IPS-18c (cell line): ENCODE data around the gene ADH1C.
"Not testable (repeated sequence)": the region's sequence is repeated elsewhere in the genome, so short reads cannot be mapped to it uniquely, and the experiment has no call there.

ENCODE experiments used
- H3K4me3 ChIP-seq: 2 replicates; pipeline ENCODE4 v1.7.0; 2013; ENCODE audit warnings: low read depth, mild to moderate bottlenecking, low read length, moderate library complexity; ENCODE audit not compliant: insufficient read depth
- H3K9me3 ChIP-seq: one replicate; pipeline ENCODE4 v1.6.1; 2013; ENCODE audit warnings: mild to moderate bottlenecking, low read length, moderate library complexity; ENCODE audit not compliant: control insufficient read depth, insufficient read depth

Gene ADH1C

DNA sequence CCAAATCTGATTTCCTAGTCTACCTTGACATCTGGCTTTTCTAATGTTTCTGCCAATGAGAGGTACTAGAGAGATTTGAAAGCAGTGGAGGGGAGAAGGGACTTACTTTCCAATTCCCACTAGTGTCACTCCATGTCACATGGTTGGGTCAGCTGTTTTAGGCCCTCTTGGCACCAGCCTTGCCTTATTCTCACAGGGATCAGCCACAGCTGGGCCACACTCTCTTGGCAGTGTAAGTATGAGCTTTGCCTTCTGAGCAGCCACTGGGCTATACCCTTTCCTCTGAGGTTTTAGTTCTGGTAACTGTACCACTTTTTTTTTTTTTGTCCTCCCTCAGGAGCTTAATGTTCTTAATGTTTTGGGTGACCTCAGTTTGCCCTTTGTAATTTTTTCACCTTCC, 10.2 kb upstream of the ADH1C start:
- no peak overlapping the region for H3K4me3 ChIP-seq
- H3K9me3 ChIP-seq: peaks cover 5% of the 10 kb centered on the region

DNA sequence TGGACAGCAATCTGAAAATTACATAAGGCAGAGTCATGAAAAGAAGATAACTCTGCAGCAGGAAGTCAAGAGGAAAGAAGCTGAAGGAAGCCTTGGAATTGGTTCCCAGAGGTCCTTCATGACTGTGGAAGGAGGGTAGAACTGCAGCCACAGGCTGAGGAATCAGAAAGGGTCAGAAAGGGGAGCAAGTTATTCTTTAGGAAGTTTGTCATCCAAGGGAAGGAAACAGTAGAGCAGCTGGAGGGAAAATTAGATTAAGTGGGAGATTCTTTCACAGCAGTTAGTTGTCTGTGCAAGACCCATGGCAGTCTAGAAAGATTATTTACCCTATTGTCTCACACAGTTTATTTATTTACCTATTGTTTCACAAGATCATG, 9.3 kb upstream of the ADH1C start:
- Histone ChIP-seq H3K4me3 (no peak overlapping the region), H3K9me3 (peaks cover 5% of the 10 kb centered on the region)

DNA sequence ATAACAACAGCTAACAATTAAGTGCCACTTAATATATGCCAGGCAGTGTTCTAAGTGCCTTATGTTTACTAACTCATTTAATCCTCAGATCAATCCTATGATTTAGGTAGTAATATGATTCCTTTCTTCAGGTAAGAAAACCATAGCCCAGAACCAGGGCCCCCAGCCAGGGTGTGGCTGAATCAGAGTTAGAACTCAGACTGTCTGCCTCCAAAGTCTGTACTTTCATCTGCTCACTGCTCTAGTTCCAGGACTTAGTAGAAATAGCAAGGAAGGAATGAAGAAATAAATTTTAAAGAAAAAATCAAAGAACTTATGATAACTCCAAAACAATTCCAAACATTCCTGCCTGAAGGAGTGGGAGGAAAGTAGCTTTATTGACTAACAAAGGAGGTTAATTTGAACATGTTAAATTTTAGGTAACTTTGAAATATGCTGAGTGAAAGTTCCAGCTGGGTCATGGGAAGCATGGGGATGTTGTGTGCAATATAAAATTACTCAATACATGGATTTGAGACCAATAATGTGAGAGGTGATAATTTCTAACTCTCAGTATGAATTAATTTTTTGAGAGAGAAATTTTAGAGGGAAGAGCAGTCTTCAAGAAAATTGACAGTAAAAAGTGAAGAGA, 8.8 kb upstream of the ADH1C start:
- Histone ChIP-seq H3K9me3 (peaks cover 5% of the 10 kb centered on the region), H3K4me3 (no peak overlapping the region)

DNA sequence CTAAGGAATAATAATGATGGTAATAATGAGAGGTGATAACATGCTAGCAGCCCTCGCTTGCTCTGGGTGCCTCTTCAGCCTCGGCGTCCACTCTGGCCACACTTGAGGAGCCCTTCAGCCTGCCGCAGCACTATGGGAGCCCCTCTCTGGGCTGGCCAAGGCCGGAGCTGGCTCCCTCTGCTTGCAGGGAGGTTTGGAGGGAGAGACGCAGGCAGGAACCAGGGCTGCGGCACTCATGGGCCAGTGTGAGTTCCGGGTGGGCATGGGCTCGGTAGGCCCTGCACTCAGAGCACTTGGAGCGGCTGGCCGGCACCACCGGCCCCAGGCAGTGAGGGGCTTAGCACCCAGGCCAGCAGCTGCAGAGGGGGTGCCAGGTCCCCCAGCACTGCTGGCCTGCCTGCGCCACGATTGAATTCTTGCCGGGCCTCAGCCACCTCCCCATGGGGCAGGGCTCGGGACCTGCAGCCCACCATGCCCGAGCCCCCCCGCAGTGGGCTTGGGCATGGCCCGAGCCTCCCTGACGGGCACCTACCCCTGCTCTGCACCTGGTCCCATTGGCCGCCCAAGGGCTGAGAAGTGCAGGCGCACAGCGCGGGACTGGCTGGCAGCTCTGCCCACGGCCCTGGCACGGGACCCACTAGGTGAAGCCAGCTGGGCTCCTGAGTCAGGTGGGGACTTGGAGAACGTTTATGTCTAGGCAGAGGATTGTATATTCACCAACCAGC, 7.1 kb upstream of the ADH1C start:
- H3K4me3 ChIP-seq: no peak overlapping the region
- peaks cover 5% of the 10 kb centered on the region for H3K9me3 ChIP-seq

DNA sequence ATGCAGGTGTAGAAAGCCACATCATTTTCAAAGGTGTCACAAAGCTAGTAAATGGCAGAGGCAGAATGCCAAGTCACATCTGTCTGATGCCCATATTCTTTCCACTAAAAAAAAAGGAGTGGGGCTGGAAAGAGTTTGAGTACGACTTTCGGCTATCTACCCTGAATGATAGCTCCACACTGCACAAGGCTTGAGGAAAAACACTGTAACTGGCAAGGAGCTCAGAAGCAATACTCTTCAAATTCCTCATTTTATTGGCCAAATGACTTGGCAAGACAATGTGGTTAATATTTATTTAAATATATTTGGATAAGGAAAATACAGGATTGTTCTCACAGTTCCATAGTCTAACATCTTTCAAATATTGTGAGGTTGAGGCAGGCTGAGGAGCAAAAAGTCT, 5.4 kb upstream of the ADH1C start:
- H3K4me3 ChIP-seq: no peak overlapping the region
- peaks cover 5% of the 10 kb centered on the region for H3K9me3 ChIP-seq

DNA sequence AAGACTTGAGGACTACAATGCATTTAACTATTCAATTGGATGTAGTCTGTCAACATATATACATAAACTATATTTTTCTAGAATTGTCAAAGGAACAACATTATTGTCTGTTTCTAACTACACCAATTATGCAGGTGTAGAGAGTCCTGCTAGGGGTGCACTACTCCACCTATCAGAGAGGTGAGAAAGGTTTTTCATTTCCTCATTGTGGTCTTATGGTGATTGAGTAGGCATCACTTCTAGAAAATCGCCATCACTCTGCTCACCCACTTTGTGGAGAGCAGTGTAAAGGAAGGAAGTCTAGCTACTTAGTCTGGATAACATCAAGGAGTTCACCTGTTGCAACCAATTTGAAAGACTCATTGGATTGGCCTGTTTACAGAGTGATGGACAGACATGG, 4.4 kb upstream of the ADH1C start:
- H3K9me3 ChIP-seq: peaks cover 5% of the 10 kb centered on the region
- no peak overlapping the region for H3K4me3 ChIP-seq

DNA sequence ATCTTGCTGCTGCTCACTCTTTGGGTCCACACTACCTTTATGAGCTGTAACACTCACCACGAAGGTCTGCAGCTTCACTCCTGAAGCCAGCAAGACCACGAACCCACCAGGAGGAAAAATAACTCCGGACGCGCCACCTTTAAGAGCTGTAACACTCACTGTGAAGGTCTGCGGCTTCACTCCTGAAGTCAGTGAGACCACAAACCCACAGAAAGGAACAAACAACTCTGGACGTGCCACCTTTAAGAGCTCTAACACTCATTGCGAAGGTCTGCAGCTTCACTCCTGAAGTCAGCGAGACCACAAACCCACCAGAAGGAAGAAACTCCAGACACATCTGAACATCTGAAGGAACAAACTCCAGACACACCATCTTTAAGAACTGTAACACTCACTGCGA, 3.6 kb upstream of the ADH1C start:
- H3K4me3 ChIP-seq, H3K9me3 ChIP-seq: not testable (repeated sequence)

DNA sequence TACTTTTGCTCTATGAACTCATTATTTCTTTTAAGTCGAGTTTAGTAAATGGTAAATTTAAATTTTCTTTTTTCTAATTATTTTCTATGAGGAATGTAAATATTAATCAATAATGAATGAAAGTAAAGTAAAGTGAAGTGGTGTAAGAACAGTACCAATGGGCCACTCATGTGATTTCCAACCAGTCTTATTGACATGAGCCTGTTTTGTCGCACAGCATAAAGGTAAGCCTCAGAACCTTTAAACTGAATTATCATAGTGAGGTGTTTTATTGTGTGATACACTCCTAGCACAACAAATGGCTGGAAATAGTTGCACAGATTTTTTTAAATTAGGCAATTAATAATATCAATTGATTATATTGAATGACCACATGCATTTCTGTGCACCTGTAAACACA, 1.1 kb downstream of the ADH1C start:
- Histone ChIP-seq H3K4me3 (no peak overlapping the region), H3K9me3 (no peaks in the 10 kb centered on the region)

DNA sequence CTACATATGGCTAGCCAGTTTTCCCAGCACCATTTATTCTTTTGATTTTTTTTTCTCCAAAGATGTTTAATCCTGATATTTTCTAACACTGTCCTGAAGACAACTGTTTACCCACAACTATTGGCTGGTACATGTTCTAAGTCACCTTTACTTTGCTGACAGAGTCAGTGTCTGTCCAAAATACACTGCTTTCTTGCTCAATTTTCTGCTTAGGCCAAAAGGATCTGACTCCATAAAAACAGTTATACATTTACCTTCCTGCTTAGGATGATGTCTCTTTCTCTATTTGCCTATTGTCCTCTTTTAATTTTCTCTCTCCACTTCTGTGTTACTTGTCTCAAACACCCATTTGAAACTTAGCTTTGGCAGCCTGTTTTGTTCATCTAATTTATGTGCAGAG, 3.2 kb downstream of the ADH1C start:
- H3K4me3 ChIP-seq: no peak overlapping the region
- H3K9me3 ChIP-seq: no peaks in the 10 kb centered on the region

DNA sequence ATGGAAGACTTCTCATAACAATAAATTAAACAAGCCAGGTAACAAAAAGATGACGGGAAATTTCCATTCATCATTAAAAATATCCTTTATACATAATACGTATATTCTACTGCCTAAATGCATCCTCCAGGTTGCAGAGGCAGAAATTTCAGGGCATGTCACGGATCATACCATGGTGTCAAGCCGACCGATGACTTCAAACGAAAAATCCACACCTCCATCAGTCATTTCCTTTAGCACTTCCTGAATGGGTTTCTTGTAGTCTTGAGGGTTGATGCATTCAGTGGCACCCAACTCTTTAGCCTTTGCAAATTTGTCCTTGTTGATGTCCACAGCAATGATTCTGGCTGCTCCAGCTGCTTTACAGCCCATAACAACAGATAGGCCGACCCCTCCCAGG, 9.9 kb downstream of the ADH1C start:
- not testable (repeated sequence) for H3K4me3 ChIP-seq, H3K9me3 ChIP-seq

DNA sequence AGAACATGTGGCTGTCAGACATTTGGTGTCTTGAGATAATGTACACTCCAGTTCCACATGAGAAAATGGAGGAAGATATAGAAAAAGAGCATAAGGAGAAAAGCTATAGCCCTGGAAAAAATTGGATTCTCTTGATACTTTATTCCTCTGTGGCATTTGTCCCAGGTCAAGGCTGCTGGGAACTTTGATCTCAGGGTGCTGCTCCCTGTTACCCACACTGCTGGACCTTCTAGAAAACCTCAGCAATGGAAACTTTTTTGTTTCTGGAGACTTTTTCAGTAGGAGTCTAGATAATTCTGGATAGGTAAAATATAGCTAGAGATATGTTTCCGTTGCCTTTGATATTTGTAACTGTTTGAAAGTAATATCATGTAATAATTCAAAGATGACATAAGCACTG, 11.1 kb downstream of the ADH1C start:
- H3K9me3 ChIP-seq: no peaks in the 10 kb centered on the region
- H3K4me3 ChIP-seq: no peak overlapping the region

DNA sequence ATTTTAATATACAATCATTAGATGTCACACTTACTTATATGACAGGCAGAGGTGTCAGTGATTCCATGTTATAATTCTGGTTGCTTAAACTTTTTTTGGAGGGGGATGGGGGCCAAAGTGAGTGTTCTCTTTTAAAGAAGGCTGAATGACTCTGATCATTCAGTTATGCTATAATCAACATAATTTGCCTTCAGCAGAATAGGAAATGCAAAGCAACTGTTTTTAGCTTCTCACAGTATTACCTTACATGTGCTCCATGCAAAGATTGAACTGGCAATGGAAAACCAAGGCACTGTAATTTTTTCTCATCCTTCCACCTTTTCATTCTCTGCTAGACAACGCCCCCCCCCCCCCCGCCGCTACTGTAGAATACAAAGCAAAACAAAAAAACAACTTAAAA, 13.4 kb downstream of the ADH1C start:
- Histone ChIP-seq H3K4me3 (no peak overlapping the region), H3K9me3 (no peaks in the 10 kb centered on the region)

DNA sequence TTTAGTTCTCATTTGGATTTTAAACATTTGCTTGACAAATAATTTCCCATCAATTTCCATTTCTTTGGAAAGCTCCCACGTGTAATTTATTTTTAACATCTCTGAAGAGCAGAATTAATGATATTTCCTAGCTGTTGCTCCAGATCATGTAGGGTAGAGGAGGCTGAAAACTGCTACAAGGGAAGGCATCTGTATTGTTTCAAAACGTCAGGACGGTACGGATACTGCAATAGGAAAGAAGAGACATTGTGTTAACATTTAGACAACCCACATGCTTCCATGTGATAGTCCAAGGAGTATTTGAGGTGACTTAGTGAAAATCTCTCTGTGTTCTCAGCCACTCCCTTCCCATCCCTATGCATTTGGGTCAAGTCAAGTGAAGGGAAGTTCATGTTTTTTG, 16.0 kb downstream of the ADH1C start:
- no peaks in the 10 kb centered on the region for H3K9me3 ChIP-seq

DNA sequence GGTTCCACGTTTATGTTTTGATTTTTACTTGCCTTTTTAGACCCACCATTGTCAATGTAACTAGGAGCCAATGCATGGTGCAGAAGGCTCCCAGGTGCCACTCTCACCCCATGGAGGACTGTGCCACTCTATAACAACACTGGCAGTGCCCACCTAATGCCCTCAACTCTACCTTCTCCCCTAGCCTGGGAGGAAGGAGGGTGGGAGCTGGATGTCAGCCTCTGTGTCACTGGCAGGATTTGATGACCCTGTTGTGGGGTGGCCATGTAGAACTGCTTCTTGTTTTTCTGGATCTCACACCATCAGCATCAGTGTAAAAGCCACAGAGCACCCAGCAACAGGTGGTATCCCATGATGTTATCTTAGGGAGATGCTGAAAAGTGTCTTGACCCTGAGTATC, 17.7 kb downstream of the ADH1C start:
- no peaks in the 10 kb centered on the region for H3K9me3 ChIP-seq

More for the DNA sequence above, 16.0 kb downstream of the ADH1C start:
- no peak overlapping the region for H3K4me3 ChIP-seq

DNA sequence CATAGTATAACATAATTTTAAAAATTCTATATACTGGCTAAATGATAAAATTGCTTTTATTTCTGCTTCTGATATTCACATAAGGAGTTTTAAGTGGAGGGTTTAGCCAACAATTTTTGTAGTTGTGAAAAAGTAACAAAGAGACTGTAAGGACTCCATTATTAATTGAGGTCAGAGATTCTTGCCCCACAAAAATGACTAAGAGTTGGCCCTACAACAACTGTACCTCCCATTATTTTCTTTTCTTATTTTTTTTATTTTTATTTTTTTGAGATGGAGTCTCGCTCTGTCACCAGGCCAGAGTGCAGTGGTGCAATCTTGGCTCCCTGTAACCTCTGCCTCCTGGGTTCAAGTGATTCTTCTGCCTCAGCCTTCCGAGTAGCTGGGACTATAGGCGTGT, 21.9 kb downstream of the ADH1C start:
- Histone ChIP-seq H3K9me3 (no peaks in the 10 kb centered on the region), H3K4me3 (no peak overlapping the region)

More for the DNA sequence above, 17.7 kb downstream of the ADH1C start:
- no peak overlapping the region for H3K4me3 ChIP-seq

DNA sequence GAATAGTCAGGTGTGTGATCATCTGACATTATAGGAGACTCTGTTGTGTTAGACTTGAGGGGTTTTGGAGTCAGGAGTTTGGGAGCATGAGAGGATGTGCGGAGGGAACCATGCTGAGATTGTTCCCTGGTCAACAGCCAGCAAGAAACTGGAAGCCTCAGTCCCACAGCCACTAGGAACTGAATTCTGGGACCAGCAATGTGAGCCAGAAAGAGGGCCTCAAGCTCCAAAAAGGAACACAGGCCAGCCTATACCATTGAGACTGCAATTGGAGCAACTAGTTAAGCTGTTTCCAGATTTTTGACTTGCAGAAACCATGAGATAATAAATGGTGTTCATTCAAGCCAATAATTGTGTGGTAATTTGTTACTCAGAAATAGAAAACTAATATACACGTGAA, 22.7 kb downstream of the ADH1C start:
- no peaks in the 10 kb centered on the region for H3K9me3 ChIP-seq
- no peak overlapping the region for H3K4me3 ChIP-seq

DNA sequence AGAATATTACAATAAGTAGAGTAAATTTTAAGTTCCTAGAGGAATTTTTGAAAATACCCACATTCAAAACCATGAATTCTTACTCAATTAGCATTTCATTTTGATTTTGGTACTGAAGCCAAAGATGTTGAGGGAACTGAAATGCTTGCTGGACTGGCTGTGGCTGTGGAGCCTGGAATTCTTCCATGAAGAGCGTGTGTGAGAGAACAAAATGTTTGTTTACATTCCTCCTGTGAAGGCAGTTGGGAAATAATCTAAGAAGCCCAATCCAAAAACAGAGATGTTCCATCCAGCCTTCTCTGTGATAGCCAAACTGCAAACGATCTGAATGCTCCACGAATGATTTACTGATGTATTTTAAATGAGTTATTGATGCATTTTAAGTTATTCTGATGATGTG, 27.6 kb downstream of the ADH1C start:
- Histone ChIP-seq H3K4me3 (no peak overlapping the region), H3K9me3 (no peaks in the 10 kb centered on the region)

DNA sequence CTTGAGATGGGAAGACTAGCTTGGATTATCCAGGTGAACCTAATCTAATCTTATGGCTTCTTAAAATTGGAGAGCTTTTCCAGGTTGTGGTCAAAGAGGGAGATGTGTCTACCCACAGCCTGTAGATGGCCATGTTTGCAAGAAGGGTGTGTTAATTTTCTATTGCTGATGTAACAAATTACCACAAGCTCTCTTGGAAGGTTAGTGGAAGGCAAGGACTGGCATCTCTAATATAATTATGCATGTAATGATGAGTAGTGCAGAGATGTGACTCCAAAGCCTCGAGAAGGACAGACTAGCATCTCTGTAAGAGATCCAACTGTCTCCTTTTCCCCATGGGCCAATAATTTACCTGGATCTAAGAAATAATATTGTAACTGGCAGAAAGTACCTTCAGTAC, 28.2 kb downstream of the ADH1C start:
- no peaks in the 10 kb centered on the region for H3K9me3 ChIP-seq
- no peak overlapping the region for H3K4me3 ChIP-seq

DNA sequence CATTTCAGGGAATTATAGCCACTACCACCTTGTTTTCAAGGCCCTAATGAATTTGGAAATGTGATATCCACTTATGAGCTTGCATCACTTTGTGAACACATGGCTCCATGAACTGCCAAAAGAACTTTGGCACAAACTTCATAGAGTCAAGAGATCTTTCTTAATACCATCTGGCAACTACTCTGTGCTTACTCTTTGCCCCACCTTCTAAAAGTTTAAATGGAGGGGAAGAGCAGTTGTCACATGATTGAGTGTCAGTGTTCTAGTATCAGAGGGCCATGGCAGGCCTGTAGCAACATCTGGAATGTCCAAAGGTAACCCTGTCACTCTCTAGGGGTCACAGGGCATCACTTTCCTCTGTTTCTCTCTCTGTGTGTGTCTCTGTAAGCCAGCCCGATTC, 28.8 kb downstream of the ADH1C start:
- Histone ChIP-seq H3K4me3 (no peak overlapping the region), H3K9me3 (no peaks in the 10 kb centered on the region)
